ENCODE measurements around the gene TRAPPC10. TPM values are rescaled to one million over a fixed set of nuclear protein-coding genes. Genes with fewer than 3 reads are reported as not detected.
"Not testable (repeated sequence)": the region's sequence is repeated elsewhere in the genome, so short reads cannot be mapped to it uniquely, and the experiment has no call there.

The TRAPPC10 gene
- total and polyA plus RNA-seq, 2 of the 8 experiments (the other 6 are each of a cell fraction or from before 2014, with no cell fraction given) = 18.5 to 29.8 TPM

GRCh38 chr21:44143380-44143779, 131.3 kb downstream of the TRAPPC10 start:
- not testable (repeated sequence) for H3K23ac ChIP-seq (ENCODE audit: insufficient read length)

GRCh38 chr21:44143996-44144395, 131.9 kb downstream of the TRAPPC10 start:
- H2BK20ac ChIP-seq (ENCODE audit: low read length); H4K5ac ChIP-seq (ENCODE audit: insufficient read length, low read depth, low read length); H3K14ac ChIP-seq (ENCODE audit: insufficient read length); H3K79me2 ChIP-seq (ENCODE audit: control insufficient read depth in 1 of 2, insufficient read depth in 2 of 2, low read length in 2 of 2); POLR2A ChIA-PET (ENCODE audit: partially characterized antibody); H3K27me3 ChIP-seq (replicated peaks in 1 of 4; ENCODE audit: control insufficient read depth in 3 of 4, extremely low read depth in 1 of 4, insufficient read depth in 3 of 4, low read length in 3 of 4); H3K18ac ChIP-seq (ENCODE audit: extremely low read depth, low read length); H3K9ac ChIP-seq (replicated peaks in 1 of 4; ENCODE audit: extremely low read depth in 1 of 4, low read depth in 3 of 4, low read length in 3 of 4); H3K4me3 ChIP-seq (ENCODE audit: extremely low read depth in 1 of 4, insufficient read depth in 2 of 4, low read depth in 3 of 4, low read length in 4 of 4); H3K56ac ChIP-seq (replicated peaks; ENCODE audit: insufficient read length, low read depth, low read length); H3K4me2 ChIP-seq (ENCODE audit: insufficient read depth in 1 of 2, low read depth in 2 of 2, low read length in 2 of 2); H4K8ac ChIP-seq (ENCODE audit: extremely low read depth, insufficient read depth, low read length); H4K91ac ChIP-seq (replicated peaks; ENCODE audit: insufficient read length, low read length); H3K23me2 ChIP-seq (ENCODE audit: low read depth, low read length); H3K79me1 ChIP-seq (ENCODE audit: low read depth, low read length); H3K4ac ChIP-seq (replicated peaks; ENCODE audit: insufficient read length, low read depth, low read length); H3K23ac ChIP-seq (ENCODE audit: insufficient read length); FAIRE-seq; H3K27ac ChIP-seq (ENCODE audit: low read depth, low read length); H4K20me1 ChIP-seq (replicated peaks in 1 of 2; ENCODE audit: control insufficient read depth in 1 of 2, insufficient read depth in 2 of 2, low read length in 2 of 2); H2BK120ac ChIP-seq (replicated peaks; ENCODE audit: low read depth, low read length); CTCF ChIA-PET (ENCODE audit: partially characterized antibody); H3K4me1 ChIP-seq (replicated peaks in 1 of 4; ENCODE audit: control insufficient read depth in 3 of 4, insufficient read depth in 4 of 4, low read length in 3 of 4); H2BK15ac ChIP-seq (ENCODE audit: low read length); H2AK5ac ChIP-seq (ENCODE audit: low read depth, low read length); H2BK5ac ChIP-seq (ENCODE audit: low read depth, low read length); H3K36me3 ChIP-seq (ENCODE audit: control insufficient read depth in 2 of 4, insufficient read depth in 4 of 4, low read length in 3 of 4); H3K9me3 ChIP-seq (ENCODE audit: insufficient read depth in 2 of 2, low read depth in 1 of 2, low read length in 1 of 2); DNase-seq (ENCODE audit: low read depth in 1 of 2, low spot score in 2 of 2); H2BK12ac ChIP-seq (ENCODE audit: low read depth, low read length); H2AFZ ChIP-seq (ENCODE audit: low read length): not testable (repeated sequence)
- WGBS, 2 experiments (ENCODE audit: extremely low coverage in 1 of 2, insufficient coverage in 1 of 2, insufficient read length in 1 of 2, insufficient replicate concordance in 2 of 2, low coverage in 1 of 2, low lambda C conversion rate in 2 of 2, missing lambda C conversion rate in 1 of 2) = no CpG with 5 or more reads among the region's 8 CpGs

More at GRCh38 chr21:44143380-44143779, 131.3 kb downstream of the TRAPPC10 start:
- H3K79me1 ChIP-seq (ENCODE audit: low read depth, low read length); H4K5ac ChIP-seq (ENCODE audit: insufficient read length, low read depth, low read length); H3K4me3 ChIP-seq (ENCODE audit: extremely low read depth in 1 of 4, insufficient read depth in 2 of 4, low read depth in 3 of 4, low read length in 4 of 4); H3K27me3 ChIP-seq (replicated peaks in 1 of 4; ENCODE audit: control insufficient read depth in 3 of 4, extremely low read depth in 1 of 4, insufficient read depth in 3 of 4, low read length in 3 of 4); H2BK120ac ChIP-seq (replicated peaks; ENCODE audit: low read depth, low read length); H2AFZ ChIP-seq (ENCODE audit: low read length); H3K9me3 ChIP-seq (ENCODE audit: insufficient read depth in 2 of 2, low read depth in 1 of 2, low read length in 1 of 2); DNase-seq (ENCODE audit: low read depth in 1 of 2, low spot score in 2 of 2); H3K4me2 ChIP-seq (ENCODE audit: insufficient read depth in 1 of 2, low read depth in 2 of 2, low read length in 2 of 2); H2BK5ac ChIP-seq (ENCODE audit: low read depth, low read length); FAIRE-seq; H4K8ac ChIP-seq (ENCODE audit: extremely low read depth, insufficient read depth, low read length); CTCF ChIA-PET (ENCODE audit: partially characterized antibody); H3K79me2 ChIP-seq (ENCODE audit: control insufficient read depth in 1 of 2, insufficient read depth in 2 of 2, low read length in 2 of 2); H3K4me1 ChIP-seq (replicated peaks in 1 of 4; ENCODE audit: control insufficient read depth in 3 of 4, insufficient read depth in 4 of 4, low read length in 3 of 4); H4K91ac ChIP-seq (replicated peaks; ENCODE audit: insufficient read length, low read length); H3K23me2 ChIP-seq (ENCODE audit: low read depth, low read length); H3K56ac ChIP-seq (replicated peaks; ENCODE audit: insufficient read length, low read depth, low read length); H3K9ac ChIP-seq (replicated peaks in 1 of 4; ENCODE audit: extremely low read depth in 1 of 4, low read depth in 3 of 4, low read length in 3 of 4); H3K27ac ChIP-seq (ENCODE audit: low read depth, low read length); H3K4ac ChIP-seq (replicated peaks; ENCODE audit: insufficient read length, low read depth, low read length); H3K14ac ChIP-seq (ENCODE audit: insufficient read length); H3K18ac ChIP-seq (ENCODE audit: extremely low read depth, low read length); H2BK15ac ChIP-seq (ENCODE audit: low read length); H2AK5ac ChIP-seq (ENCODE audit: low read depth, low read length); H4K20me1 ChIP-seq (replicated peaks in 1 of 2; ENCODE audit: control insufficient read depth in 1 of 2, insufficient read depth in 2 of 2, low read length in 2 of 2); H2BK20ac ChIP-seq (ENCODE audit: low read length); POLR2A ChIA-PET (ENCODE audit: partially characterized antibody); H2BK12ac ChIP-seq (ENCODE audit: low read depth, low read length); H3K36me3 ChIP-seq (ENCODE audit: control insufficient read depth in 2 of 4, insufficient read depth in 4 of 4, low read length in 3 of 4): not testable (repeated sequence)
- no CpG with 5 or more reads among the region's 17 CpGs for WGBS, 2 experiments (ENCODE audit: extremely low coverage in 1 of 2, insufficient coverage in 1 of 2, insufficient read length in 1 of 2, insufficient replicate concordance in 2 of 2, low coverage in 1 of 2, low lambda C conversion rate in 2 of 2, missing lambda C conversion rate in 1 of 2)
